K562 (cell line): Measurements from ENCODE around the gene TMEM144. TPM values are rescaled to one million over a fixed set of nuclear protein-coding genes. Genes with fewer than 3 reads are reported as not detected.
A peak's percentile ranks its signal among the peaks of the same experiment; 100 is the strongest.

Experiments
- ATAC-seq: fragments of 200-7000 bp; cut with Tn5 transposase; 3 replicates; pipeline ENCODE4 v1.9.1; 2020; ENCODE audit warnings: moderate library complexity
- BruUV-seq: library from RNA; stranded (reverse); fragments of 400-500 nt; replicated peaks from 2 replicates; lab custom pipeline; 2021; lab: Mats Ljungman, UMichigan
- CTCF ChIA-PET: fragments of 300-600 bp; formaldehyde crosslinking; extraction: SDS; loops from one replicate; lab custom pipeline; 2021; ENCODE audit warnings: low intra/inter-chr PET ratio; lab: Yijun Ruan, JAX
- POLR2A ChIA-PET: fragments of 300-600, 350-650 bp; sonication (Branson Sonifier 250); formaldehyde crosslinking; extraction: SDS; loops from one replicate; lab custom pipeline; 2021; ENCODE audit warnings: antibody characterized with exemption, inconsistent platforms; lab: Yijun Ruan, JAX
- DNase-seq, 4 experiments: peaks; one replicate each; pipeline versions ENCODE4 v3.0.0 to v3.0.0-alpha.2; 2011 to 2018; ENCODE audit warnings: low spot score in 3 of 4, mixed read lengths in 3 of 4; ENCODE audit errors: extremely low read depth in 1 of 4
- FAIRE-seq: peaks from 2 replicates; lab custom pipeline; 2011; peaks lifted over from hg19 to GRCh38; lab: Jason Lieb, UNC
- H2AFZ ChIP-seq: 2 replicates; pipeline ENCODE4 v1.6.0; 2011; ENCODE audit warnings: low read depth, low read length, control low read depth, inconsistent platforms
- H3K27ac ChIP-seq: fragments of 200-600 bp; 3 replicates; pipeline ENCODE4 v1.8.0; 2011; ENCODE audit warnings: low read depth, mild to moderate bottlenecking, control low read depth, inconsistent platforms, low read length, moderate library complexity, mixed read lengths; ENCODE audit errors: extremely low read depth
- H3K27me3 ChIP-seq, 2 experiments: fragments of 300-600 bp in 1 of 2; 2 replicates in 1 of 2; 3 replicates in 1 of 2; pipeline versions ENCODE4 v1.6.0 to v1.8.0; 2011; ENCODE audit warnings: inconsistent platforms in 2 of 2, low read length in 2 of 2, mild to moderate bottlenecking in 1 of 2, mixed read lengths in 1 of 2, moderate library complexity in 1 of 2; ENCODE audit not compliant: control insufficient read depth in 2 of 2, insufficient read depth in 2 of 2
- H3K36me3 ChIP-seq: fragments of 300-600 bp; 3 replicates; pipeline ENCODE4 v1.8.0; 2011; ENCODE audit warnings: mild to moderate bottlenecking, low read length, inconsistent platforms; ENCODE audit not compliant: control insufficient read depth, insufficient read depth
- H3K4me1 ChIP-seq, 2 experiments: fragments of 200-600 bp in 1 of 2; replicated peaks in 1 of 2; 2 replicates in 1 of 2; 3 replicates in 1 of 2; pipeline versions ENCODE4 v1.5.1 to v1.8.0; 2011; ENCODE audit warnings: inconsistent platforms in 2 of 2, low read length in 2 of 2, mild to moderate bottlenecking in 1 of 2, mixed read lengths in 1 of 2, moderate library complexity in 1 of 2; ENCODE audit not compliant: control insufficient read depth in 2 of 2, insufficient read depth in 2 of 2
- H3K4me2 ChIP-seq: 2 replicates; pipeline ENCODE4 v1.6.1; 2011; ENCODE audit warnings: low read length, control low read depth, inconsistent platforms, mixed read lengths; ENCODE audit not compliant: insufficient read depth
- H3K4me3 ChIP-seq: fragments of 200-600 bp; sonication (generic), shearing (Covaris generic); 2 replicates; pipeline ENCODE4 v1.5.1; 2016; ENCODE audit warnings: control low read depth, inconsistent platforms
- H3K79me2 ChIP-seq: fragments of 200-600 bp; 3 replicates; pipeline ENCODE4 v1.8.0; 2011; ENCODE audit warnings: low read length, inconsistent platforms; ENCODE audit not compliant: control insufficient read depth, insufficient read depth
- H3K9ac ChIP-seq, 2 experiments: 2 replicates each; pipeline versions ENCODE4 v1.6.0 to v1.6.1; 2011; ENCODE audit warnings: low read depth in 2 of 2, low read length in 2 of 2, control low read depth in 1 of 2, inconsistent platforms in 1 of 2, mild to moderate bottlenecking in 1 of 2, mixed read lengths in 1 of 2; ENCODE audit not compliant: insufficient read depth in 1 of 2
- H3K9me1 ChIP-seq: one replicate; pipeline ENCODE4 v1.6.0; 2011; ENCODE audit warnings: inconsistent platforms, mild to moderate bottlenecking, low read length, moderate library complexity; ENCODE audit not compliant: control insufficient read depth, insufficient read depth
- H3K9me3 ChIP-seq: replicated peaks from 2 replicates; pipeline ENCODE4 v1.5.1; 2011; ENCODE audit warnings: low read depth, low read length, inconsistent platforms; ENCODE audit not compliant: control insufficient read depth, insufficient read depth
- H4K20me1 ChIP-seq: replicated peaks from 2 replicates; pipeline ENCODE4 v1.6.1; 2011; ENCODE audit warnings: low read length, inconsistent platforms, mixed read lengths; ENCODE audit not compliant: control insufficient read depth, insufficient read depth
- MYC ChIP-seq, 2 experiments: fragments of 250-450 bp in 1 of 2; sonication (Bioruptor Pico) in 1 of 2; IDR thresholded peaks; 2 replicates each; pipeline versions ENCODE4 v1.5.1 to v1.6.1; 2012 to 2021; ENCODE audit warnings: low read depth in 2 of 2, borderline replicate concordance in 1 of 2, improper control_type of control experiment in 1 of 2, low read length in 1 of 2, mild to moderate bottlenecking in 1 of 2, moderate library complexity in 1 of 2
- PCBP1 ChIP-seq: fragments of 200-400 bp; formaldehyde crosslinking; IDR thresholded peaks from 2 replicates; pipeline ENCODE4 v1.6.1; 2018; ENCODE audit warnings: mild to moderate bottlenecking, low read depth, low read length; ENCODE audit not compliant: poor library complexity, severe bottlenecking
- SMAD4 ChIP-seq: fragments of 250-450 bp; sonication (Bioruptor Pico); conservative IDR thresholded peaks from 2 replicates; pipeline ENCODE4 v1.8.0; 2021; ENCODE audit warnings: inconsistent platforms, mild to moderate bottlenecking, moderate library complexity
- ZKSCAN8 ChIP-seq: fragments of 200-800 bp; sonication (Bioruptor generic); IDR thresholded peaks from 2 replicates; pipeline ENCODE4 v1.6.1; 2016; ENCODE audit warnings: missing genetic modification characterization, missing compliant biosample characterization
- ZNF318 ChIP-seq, 2 experiments: fragments of 450-650 bp; IDR thresholded peaks; 2 replicates each; pipeline ENCODE4 v1.6.1; 2016; ENCODE audit warnings: mild to moderate bottlenecking in 2 of 2, borderline replicate concordance in 1 of 2, low read depth in 1 of 2, moderate library complexity in 1 of 2
- WGBS: fragments of 100-300 bp; shearing (Covaris generic); methylation state at CpG from one replicate; pipeline ENCODE4 v1.1.6; 2016; ENCODE audit warnings: low coverage, mixed read lengths; ENCODE audit not compliant: insufficient coverage; ENCODE audit errors: missing lambda C conversion rate; 5-methylcytosine and 5-hydroxymethylcytosine counted together
- in situ Hi-C: fragments of 300-500 bp; cut with MboI; formaldehyde crosslinking; loops from 4 replicates; pipeline ENCODE4 v1.15.0; 2018; ENCODE audit warnings: inconsistent platforms, mixed read lengths
- intact Hi-C: fragments of 100-400 bp; cut with micrococcal nuclease; formaldehyde crosslinking; loops from 2 replicates; pipeline ENCODE4 v1.14.2; 2022
- polyA plus RNA-seq, 8 experiments: library from polyadenylated mRNA; depleted of rRNA in 4 of 8; stranded (reverse) in 5 of 8; unstranded in 3 of 8; fragments of >200 nt; fragmentation: Nextera tagmentation in 2 of 8; fragmentation: Illumina TruSeq in 1 of 8; extraction: Ambion mirVana in 2 of 8; extraction: Trizol in 1 of 8; gene quantifications; 2 replicates each; pipeline versions ENCODE4 v1.2.1 to v1.2.3, GENCODE V29; 2011 to 2014; ENCODE audit warnings: inconsistent platforms in 1 of 8, missing spikeins in 1 of 8
- total RNA-seq, 7 experiments: library from RNA; depleted of rRNA in 6 of 7; stranded (reverse); fragments of >200 nt in 6 of 7; fragmentation: Illumina TruSeq in 2 of 7; extraction: Trizol in 2 of 7; gene quantifications; 2 replicates each; pipeline versions ENCODE4 v1.2.1 to v1.2.3, GENCODE V29; 2011 to 2021; ENCODE audit warnings: low replicate concordance in 1 of 7

Gene TMEM144
- total and polyA plus RNA-seq, 9 of the 15 experiments (the other 6 are each of a cell fraction or from before 2014, with no cell fraction given): 4.0 to 12.0 (median 6.1) TPM

- Histone ChIP-seq H3K9ac (no peak overlapping the region), H3K4me1 (no peaks in the 10 kb centered on the region; a peak in 1 of 5 replicates), H3K27ac (no peak overlapping the region), H3K27me3 (no peaks in the 10 kb centered on the region)
- no peak for TF ChIP-seq MYC (IDR thresholded peaks at IDR 0.05; ENCODE audit: low read depth, low read length)
- no peak for TF ChIP-seq MYC (CRISPR knock-in tag; IDR thresholded peaks at IDR 0.05; ENCODE audit: borderline replicate concordance, low read depth)
- TF ChIP-seq PCBP1: no peak
- TF ChIP-seq ZNF318 (IDR thresholded peaks at IDR 0.05; ENCODE audit: borderline replicate concordance in 1 of 2, low read depth in 1 of 2): no peak
- no peak for TF ChIP-seq SMAD4 (CRISPR knock-in tag)
- no peak for TF ChIP-seq ZKSCAN8 (CRISPR knock-in tag)
- TF ChIP-seq, all 486 proteins: peak for 0
- no peak overlapping the region for H3K4me2 ChIP-seq
- BruUV-seq: no TSS peak
- no peak for FAIRE-seq
- no peaks in the 10 kb centered on the region for H3K79me2 ChIP-seq
- H3K9me1 ChIP-seq: no peaks in the 10 kb centered on the region
- in situ Hi-C loops (loop anchor here (25.0 kb wide), 1 partner anchor 978 kb away; no protein-coding TSS in a partner anchor), intact Hi-C loops (no loop called here)
- CTCF ChIA-PET: no interaction called here
- H4K20me1 ChIP-seq: no peaks in the 10 kb centered on the region
- POLR2A ChIA-PET: interaction anchor here (0.6 kb wide), 1 partner anchor 897 kb away, joined by 4 read pairs; no protein-coding TSS in a partner anchor
- no peaks in the 10 kb centered on the region for H3K9me3 ChIP-seq
- 43% methylated on average over 4 of the region's 4 CpGs for WGBS
- peak; percentile 42 for ATAC-seq
- DNase-seq: no peak
- H3K36me3 ChIP-seq: peaks cover 3% of the 10 kb centered on the region; the same call in 1 of the 3 replicates
- H3K4me3 ChIP-seq: no peak overlapping the region
- H2AFZ ChIP-seq: no peak overlapping the region
These were observed 24.4 kb downstream of the TMEM144 start for GRCh38 chr4:158234671-158235070.
